Suppressor macrophage (primary cell): ENCODE data around the gene SELENOI.

Source experiments
- DNase-seq, 4 experiments: peaks; one replicate each; pipeline ENCODE4 v3.0.0-alpha.2; 2020 to 2022

The SELENOI gene

GRCh38 chr2:26412091-26412673 lies 66.2 kb downstream of the SELENOI start:
- DNase-seq, result peak; percentile 74 to 83 (median 80)

- peak in 3 of 4 experiments; percentile 10 to 29 (median 20) for DNase-seq
These were observed 68.4 kb downstream of the SELENOI start for GRCh38 chr2:26414311-26414710.

- DNase-seq, result no peak
These were observed 76.0 kb downstream of the SELENOI start for GRCh38 chr2:26421961-26422360.

- no peak for DNase-seq
These were observed 77.1 kb downstream of the SELENOI start for GRCh38 chr2:26422947-26423629.

GRCh38 chr2:26423750-26424149 lies 77.8 kb downstream of the SELENOI start:
- DNase-seq, result no peak

- no peak for DNase-seq
These were observed 78.3 kb downstream of the SELENOI start for GRCh38 chr2:26424221-26424620.

- DNase-seq, result no peak
These were observed 82.9 kb downstream of the SELENOI start for GRCh38 chr2:26428846-26429245.

- peak in 1 of 4 experiments; percentile 12 for DNase-seq
These were observed 84.0 kb downstream of the SELENOI start for GRCh38 chr2:26429779-26430578.

GRCh38 chr2:26430826-26431225 lies 84.9 kb downstream of the SELENOI start:
- DNase-seq, result no peak

GRCh38 chr2:26432363-26432762 lies 86.4 kb downstream of the SELENOI start:
- DNase-seq, result no peak

GRCh38 chr2:26432859-26433258 lies 86.9 kb downstream of the SELENOI start:
- DNase-seq, result no peak

- no peak for DNase-seq
These were observed 89.2 kb downstream of the SELENOI start for GRCh38 chr2:26435106-26435505.

- DNase-seq, result no peak
These were observed 92.6 kb downstream of the SELENOI start for GRCh38 chr2:26438526-26438925.

- no peak for DNase-seq
These were observed 93.0 kb downstream of the SELENOI start for GRCh38 chr2:26438926-26439325.

- no peak for DNase-seq
These were observed 96.4 kb downstream of the SELENOI start for GRCh38 chr2:26442301-26442700.

GRCh38 chr2:26442707-26443106 lies 96.8 kb downstream of the SELENOI start:
- no peak for DNase-seq

- no peak for DNase-seq
These were observed 98.3 kb downstream of the SELENOI start for GRCh38 chr2:26444236-26444635.
